HCT116 (cell line): ENCODE measurements around the gene NFIC. TPM values are rescaled to one million over a fixed set of nuclear protein-coding genes. Genes with fewer than 3 reads are reported as not detected.

Experiments used
- ATAC-seq: fragments of 200-7000 bp; cut with Tn5 transposase; 2 replicates; pipeline ENCODE4 v1.9.1; 2020; ENCODE audit warnings: mild to moderate bottlenecking, moderate library complexity
- BruUV-seq: library from RNA; stranded (reverse); fragments of 400-500 nt; replicated peaks from 2 replicates; lab custom pipeline; 2021; lab: Mats Ljungman, UMichigan
- CTCF ChIA-PET: fragments of 300-600 bp; sonication (Branson Sonifier 250); formaldehyde crosslinking; loops from one replicate; lab custom pipeline; 2021; ENCODE audit warnings: antibody characterized with exemption; lab: Charles Lee
- POLR2A ChIA-PET: fragments of 300-600, 350-600 bp; sonication (Branson Sonifier 250); formaldehyde crosslinking; loops from one replicate; lab custom pipeline; 2021; ENCODE audit warnings: antibody characterized with exemption; lab: Charles Lee
- RAD21 ChIA-PET, 2 experiments: fragments of 300-600 bp; sonication (Branson Sonifier 250); formaldehyde crosslinking; loops; one replicate each; lab custom pipeline; 2023; ENCODE audit warnings: low total read pairs in 2 of 2; ENCODE audit not compliant: uncharacterized antibody in 2 of 2, unreplicated experiment in 2 of 2, low non-redundant PET in 1 of 2; lab: Charles Lee
- DNase-seq: peaks from one replicate; pipeline ENCODE4 v3.0.0-alpha.2; 2010; ENCODE audit warnings: low read depth, low spot score
- H2AFZ ChIP-seq: fragments of 200-600 bp; shearing (Covaris generic), sonication (generic); 2 replicates; pipeline ENCODE4 v1.6.1; 2017; ENCODE audit warnings: low read depth, mixed run types, mixed read lengths, antibody characterized with exemption, low read length; ENCODE audit not compliant: poor library complexity, severe bottlenecking
- H3K27ac ChIP-seq: 2 replicates; pipeline ENCODE4 v1.5.1; 2012; ENCODE audit warnings: low read depth, low read length
- H3K27me3 ChIP-seq: fragments of 200-600 bp; sonication (generic); 2 replicates; pipeline ENCODE4 v1.6.1; 2016; ENCODE audit warnings: mixed run types, low read length, mixed read lengths; ENCODE audit not compliant: insufficient read depth
- H3K36me3 ChIP-seq, 2 experiments: fragments of 200-500 bp in 1 of 2; fragments of 200-600 bp in 1 of 2; sonication (Bioruptor generic) in 1 of 2; sonication (generic) in 1 of 2; 2 replicates each; pipeline versions ENCODE4 v1.5.1 to v1.6.1; 2014 to 2016; ENCODE audit warnings: low read length in 2 of 2, inconsistent platforms in 1 of 2, mixed read lengths in 1 of 2, mixed run types in 1 of 2; ENCODE audit not compliant: insufficient read depth in 2 of 2, control insufficient read depth in 1 of 2
- H3K4me1 ChIP-seq, 2 experiments: fragments of 200-600 bp in 1 of 2; sonication (generic) in 1 of 2; 2 replicates each; pipeline versions ENCODE4 v1.5.1 to v1.6.1; 2012 to 2017; ENCODE audit warnings: low read length in 2 of 2, inconsistent platforms in 1 of 2, mild to moderate bottlenecking in 1 of 2, mixed read lengths in 1 of 2, mixed run types in 1 of 2, moderate library complexity in 1 of 2; ENCODE audit not compliant: insufficient read depth in 2 of 2, control insufficient read depth in 1 of 2
- H3K4me2 ChIP-seq: fragments of 200-600 bp; sonication (generic); 2 replicates; pipeline ENCODE4 v1.6.1; 2017; ENCODE audit warnings: mixed run types, low read length, mixed read lengths
- H3K4me3 ChIP-seq, 2 experiments: fragments of 200-600 bp in 1 of 2; sonication (generic) in 1 of 2; replicated peaks in 1 of 2; 2 replicates each; pipeline ENCODE4 v1.5.1; 2011 to 2016; ENCODE audit warnings: low read length in 2 of 2, control low read depth in 1 of 2, low read depth in 1 of 2, mild to moderate bottlenecking in 1 of 2, mixed read lengths in 1 of 2, mixed run types in 1 of 2
- H3K79me2 ChIP-seq: fragments of 200-600 bp; sonication (generic); 2 replicates; pipeline ENCODE4 v1.6.1; 2017; ENCODE audit warnings: mild to moderate bottlenecking, mixed run types, low read length, moderate library complexity, mixed read lengths; ENCODE audit not compliant: insufficient read depth
- H3K9ac ChIP-seq: fragments of 200-600 bp; sonication (generic); 2 replicates; pipeline ENCODE4 v1.6.1; 2016; ENCODE audit warnings: low read length, mixed read lengths
- H3K9me2 ChIP-seq: fragments of 200-600 bp; sonication (generic), shearing (Covaris generic); 2 replicates; pipeline ENCODE4 v1.6.1; 2017; ENCODE audit warnings: mixed run types, mild to moderate bottlenecking, moderate library complexity; ENCODE audit not compliant: insufficient read depth
- H3K9me3 ChIP-seq, 2 experiments: fragments of 200-500 bp in 1 of 2; fragments of 200-600 bp in 1 of 2; sonication (Bioruptor generic) in 1 of 2; sonication (generic) in 1 of 2; 2 replicates each; pipeline ENCODE4 v1.6.1; 2014 to 2017; ENCODE audit warnings: low read length in 2 of 2, mixed read lengths in 2 of 2, inconsistent platforms in 1 of 2, low read depth in 1 of 2, mild to moderate bottlenecking in 1 of 2, mixed run types in 1 of 2, moderate library complexity in 1 of 2; ENCODE audit not compliant: control insufficient read depth in 1 of 2, insufficient read depth in 1 of 2
- H4K20me1 ChIP-seq: fragments of 200-600 bp; sonication (generic), shearing (Covaris generic); 2 replicates; pipeline ENCODE4 v1.6.1; 2017; ENCODE audit warnings: mixed run types, mild to moderate bottlenecking, moderate library complexity; ENCODE audit not compliant: insufficient read depth
- ATF3 ChIP-seq: IDR thresholded peaks from 2 replicates; pipeline ENCODE4 v1.6.1; 2012
- CBX3 ChIP-seq: IDR thresholded peaks from 2 replicates; pipeline ENCODE4 v1.6.1; 2012; ENCODE audit warnings: low read depth
- CEBPB ChIP-seq: IDR thresholded peaks from 2 replicates; pipeline ENCODE4 v1.6.1; 2012; ENCODE audit warnings: low read depth
- CTCF ChIP-seq, 3 experiments: fragments of 200-600 bp in 1 of 3; sonication (generic) in 1 of 3; IDR thresholded peaks in 2 of 3; conservative IDR thresholded peaks in 1 of 3; 2 replicates each; pipeline ENCODE4 v1.5.1; 2012 to 2017; ENCODE audit warnings: low read depth in 2 of 3, low read length in 2 of 3, antibody characterized with exemption in 1 of 3, borderline replicate concordance in 1 of 3, control low read depth in 1 of 3, mild to moderate bottlenecking in 1 of 3, mixed read lengths in 1 of 3, mixed run types in 1 of 3, moderate library complexity in 1 of 3; ENCODE audit not compliant: insufficient read depth in 1 of 3
- EGR1 ChIP-seq: IDR thresholded peaks from 2 replicates; pipeline ENCODE4 v1.6.1; 2012; ENCODE audit warnings: low read depth
- ELF1 ChIP-seq: IDR thresholded peaks from 2 replicates; pipeline ENCODE4 v1.6.1; 2012; ENCODE audit warnings: low read depth, borderline replicate concordance
- EZH2 ChIP-seq: fragments of 200-600 bp; sonication (generic); IDR thresholded peaks from 2 replicates; pipeline ENCODE4 v1.6.1; 2017; ENCODE audit warnings: antibody characterized with exemption, mixed run types
- EZH2phosphoT487 ChIP-seq: fragments of 200-600 bp; IDR thresholded peaks from 2 replicates; pipeline ENCODE4 v1.6.1; 2018; ENCODE audit warnings: antibody characterized with exemption, borderline replicate concordance
- FOSL1 ChIP-seq: IDR thresholded peaks from 2 replicates; pipeline ENCODE4 v1.6.1; 2012; ENCODE audit warnings: low read depth
- MAX ChIP-seq: IDR thresholded peaks from 2 replicates; pipeline ENCODE4 v1.6.1; 2012
- POLR2A ChIP-seq: IDR thresholded peaks from 2 replicates; pipeline ENCODE4 v1.7.0; 2011; ENCODE audit warnings: borderline replicate concordance; ENCODE audit not compliant: insufficient read depth, insufficient read length; ENCODE audit errors: extremely low read depth
- POLR2AphosphoS5 ChIP-seq: IDR thresholded peaks from 2 replicates; pipeline ENCODE4 v1.6.1; 2011; ENCODE audit warnings: mild to moderate bottlenecking, low read depth, low read length, moderate library complexity
- RAD21 ChIP-seq: IDR thresholded peaks from 2 replicates; pipeline ENCODE4 v1.6.1; 2012; ENCODE audit warnings: low read depth, mild to moderate bottlenecking
- REST ChIP-seq: IDR thresholded peaks from 2 replicates; pipeline ENCODE4 v1.6.1; 2012; ENCODE audit warnings: low read depth
- SP1 ChIP-seq: IDR thresholded peaks from 2 replicates; pipeline ENCODE4 v1.6.1; 2012; ENCODE audit warnings: low read depth
- YY1 ChIP-seq: IDR thresholded peaks from 2 replicates; pipeline ENCODE4 v1.6.1; 2011; ENCODE audit warnings: low read length, low read depth, moderate library complexity, mild to moderate bottlenecking; ENCODE audit not compliant: insufficient replicate concordance; ENCODE audit errors: extremely low read depth
- ZBTB33 ChIP-seq: IDR thresholded peaks from 2 replicates; pipeline ENCODE4 v1.6.1; 2011; ENCODE audit warnings: mild to moderate bottlenecking, low read length, moderate library complexity; ENCODE audit not compliant: insufficient replicate concordance; ENCODE audit errors: extremely low read depth
- ZNF274 ChIP-seq: fragments of 200-500 bp; sonication (Bioruptor generic); IDR thresholded peaks from 2 replicates; pipeline ENCODE4 v1.6.1; 2014; ENCODE audit warnings: mild to moderate bottlenecking, low read depth, low read length, inconsistent platforms
- intact Hi-C: fragments of 100-400 bp; cut with micrococcal nuclease; formaldehyde crosslinking; loops from 2 replicates; pipeline ENCODE4 v1.10.0; 2022
- total RNA-seq: library from RNA; stranded (reverse); gene quantifications from one replicate; pipeline ENCODE4 v1.2.1, GENCODE V29; 2021; ENCODE audit not compliant: unreplicated experiment

Gene NFIC
- total RNA-seq, 1 experiment from 2014 or later = 116 TPM

- no peaks in the 10 kb centered on the region for H3K9me2 ChIP-seq
- BruUV-seq = no TSS peak
- ChIA-PET POLR2A (no interaction called here), CTCF (no interaction called here), RAD21 (no interaction called here)
- no peaks in the 10 kb centered on the region for H3K27me3 ChIP-seq
- no peak overlapping the region for H3K9ac ChIP-seq
- peaks cover 89% of the 10 kb centered on the region for H3K79me2 ChIP-seq
- H3K4me1 ChIP-seq = peaks cover 0 to 3% of the 10 kb centered on the region in 2 experiments; a peak in 1 of 4 replicates
- intact Hi-C loops = no loop called here
- TF ChIP-seq EGR1 (no peak), POLR2AphosphoS5 (no peak), ZBTB33 (no peak), SP1 (no peak), REST (no peak), CTCF (IDR thresholded peaks at IDR 0.05 in 2 of 3, conservative IDR thresholded peaks at IDR 0.05 in 1 of 3; ENCODE audit: borderline replicate concordance in 1 of 3, insufficient read depth in 1 of 3, low read depth in 2 of 3, low read length in 2 of 3) (no peak), ELF1 (no peak), ATF3 (no peak), YY1 (no peak), FOSL1 (no peak), EZH2phosphoT487 (no peak), MAX (no peak), EZH2 (no peak), CEBPB (no peak), ZNF274 (no peak), POLR2A (no peak), RAD21 (no peak), CBX3 (no peak)
- H3K36me3 ChIP-seq = peaks cover 0 to 6% of the 10 kb centered on the region in 2 experiments; a peak in 2 of 4 replicates
- DNase-seq (no peak), ATAC-seq (no peak)
- H4K20me1 ChIP-seq = no peaks in the 10 kb centered on the region
- H2AFZ ChIP-seq = no peak overlapping the region
- no peak overlapping the region for H3K4me2 ChIP-seq
- H3K9me3 ChIP-seq = no peaks in the 10 kb centered on the region
- no peak overlapping the region; the same call in 1 of the 2 replicates for H3K27ac ChIP-seq
- H3K4me3 ChIP-seq = no peak overlapping the region
Observed at GRCh38 chr19:3408996-3409345, 42.6 kb downstream of the NFIC start.
